ENCODE measurements around the gene ARMC3.

The ARMC3 gene

GRCh38 chr10:22992075-22992474 lies 64.2 kb downstream of the ARMC3 start:
- DNase-seq (ENCODE audit: low read depth in 2 of 2), result no peak

GRCh38 chr10:22992621-22993020 lies 64.8 kb downstream of the ARMC3 start:
- no peak for DNase-seq (ENCODE audit: low read depth in 2 of 2)

- DNase-seq (ENCODE audit: low read depth in 2 of 2), result no peak
These were observed 65.5 kb downstream of the ARMC3 start for GRCh38 chr10:22993314-22993713.

- DNase-seq (ENCODE audit: low read depth in 2 of 2), result no peak
These were observed 69.2 kb downstream of the ARMC3 start for GRCh38 chr10:22997096-22997495.

GRCh38 chr10:22998091-22998490 lies 70.2 kb downstream of the ARMC3 start:
- DNase-seq (ENCODE audit: low read depth in 2 of 2), result no peak

- no peak for DNase-seq (ENCODE audit: low read depth in 2 of 2)
These were observed 72.1 kb downstream of the ARMC3 start for GRCh38 chr10:22999942-23000341.

GRCh38 chr10:23001901-23002516 lies 74.2 kb downstream of the ARMC3 start:
- no peak for DNase-seq (ENCODE audit: low read depth in 2 of 2)

- DNase-seq (ENCODE audit: low read depth in 2 of 2), result no peak
These were observed 77.3 kb downstream of the ARMC3 start for GRCh38 chr10:23005150-23005549.

- DNase-seq (ENCODE audit: low read depth in 2 of 2), result no peak
These were observed 85.9 kb downstream of the ARMC3 start for GRCh38 chr10:23013581-23014335.

GRCh38 chr10:23015021-23015707 lies 87.3 kb downstream of the ARMC3 start:
- DNase-seq (ENCODE audit: low read depth in 2 of 2), result no peak

GRCh38 chr10:23016636-23017035 lies 88.8 kb downstream of the ARMC3 start:
- no peak for DNase-seq (ENCODE audit: low read depth in 2 of 2)

GRCh38 chr10:23019633-23020032 lies 91.8 kb downstream of the ARMC3 start:
- no peak for DNase-seq (ENCODE audit: low read depth in 2 of 2)

- DNase-seq (ENCODE audit: low read depth in 2 of 2), result no peak
These were observed 93.6 kb downstream of the ARMC3 start for GRCh38 chr10:23021430-23021829.

GRCh38 chr10:23024002-23024401 lies 96.1 kb downstream of the ARMC3 start:
- no peak for DNase-seq (ENCODE audit: low read depth in 2 of 2)

GRCh38 chr10:23031318-23031717 lies 103.5 kb downstream of the ARMC3 start:
- no peak for DNase-seq (ENCODE audit: low read depth in 2 of 2)

GRCh38 chr10:23034790-23035189 lies 106.9 kb downstream of the ARMC3 start:
- DNase-seq (ENCODE audit: low read depth in 2 of 2), result no peak

GRCh38 chr10:23035569-23035968 lies 107.7 kb downstream of the ARMC3 start:
- no peak for DNase-seq (ENCODE audit: low read depth in 2 of 2)

GRCh38 chr10:23037152-23037551 lies 109.3 kb downstream of the ARMC3 start:
- DNase-seq (ENCODE audit: low read depth in 2 of 2), result no peak

GRCh38 chr10:23037561-23037960 lies 109.7 kb downstream of the ARMC3 start:
- DNase-seq (ENCODE audit: low read depth in 2 of 2), result no peak

- DNase-seq (ENCODE audit: low read depth in 2 of 2), result no peak
These were observed 110.3 kb downstream of the ARMC3 start for GRCh38 chr10:23038172-23038571.

- no peak for DNase-seq (ENCODE audit: low read depth in 2 of 2)
These were observed 112.1 kb downstream of the ARMC3 start for GRCh38 chr10:23040002-23040401.

GRCh38 chr10:23046027-23046426 lies 118.2 kb downstream of the ARMC3 start:
- DNase-seq (ENCODE audit: low read depth in 2 of 2), result no peak
